GM21367 (cell line): ENCODE data around the gene SDK2.

Experiments used
- ATAC-seq: cut with Tn5 transposase; IDR thresholded peaks from one replicate; pipeline ENCODE4 v1.9.1; 2021; ENCODE audit not compliant: unreplicated experiment

Gene SDK2

GRCh38 chr17:73538445-73538844, 105.8 kb downstream of the SDK2 start:
- no peak for ATAC-seq

DNA sequence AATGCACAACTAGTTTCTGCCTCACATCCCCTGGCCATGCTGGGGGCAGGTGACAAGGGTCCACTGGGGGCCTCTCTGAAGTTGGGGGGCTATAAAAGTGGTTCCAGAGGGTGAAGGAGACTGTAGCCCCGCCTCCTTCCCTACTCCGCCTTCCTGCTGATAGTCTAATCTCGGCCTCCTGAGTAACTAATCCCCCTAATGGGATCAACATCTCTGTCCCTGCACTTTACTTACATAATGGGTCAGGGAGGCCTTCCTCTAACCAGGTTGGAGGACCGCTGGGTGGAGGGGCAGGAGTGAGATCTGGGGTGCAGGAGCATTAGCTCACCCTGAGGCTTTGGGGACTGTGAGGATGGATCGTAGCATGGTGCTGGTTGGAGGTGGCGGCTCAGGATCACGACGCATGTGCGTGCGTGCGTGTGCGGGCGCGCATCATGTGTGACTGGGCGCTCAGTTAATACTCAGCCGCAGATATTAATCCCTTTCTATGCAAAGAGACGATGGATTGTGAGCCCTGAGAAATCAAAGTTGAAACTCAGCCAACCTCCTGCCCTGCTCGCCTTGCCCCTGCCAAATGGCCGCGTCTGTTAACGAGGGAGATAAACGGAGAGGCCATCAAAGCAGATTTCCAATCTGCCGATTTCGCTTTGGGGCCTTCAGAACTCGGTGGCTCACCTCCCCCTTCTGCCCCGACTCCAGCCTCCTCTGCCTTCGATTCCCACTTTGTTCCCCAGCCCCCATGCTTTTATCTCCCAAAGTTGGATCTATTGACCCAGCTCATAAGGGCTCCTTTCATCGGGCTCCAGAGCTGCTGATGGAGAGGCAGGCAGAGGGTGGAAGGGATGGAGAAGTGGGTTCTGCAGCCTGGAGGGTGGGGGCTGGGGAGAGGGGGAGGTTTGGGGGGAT, 107.3 kb downstream of the SDK2 start:
- no peak for ATAC-seq

DNA sequence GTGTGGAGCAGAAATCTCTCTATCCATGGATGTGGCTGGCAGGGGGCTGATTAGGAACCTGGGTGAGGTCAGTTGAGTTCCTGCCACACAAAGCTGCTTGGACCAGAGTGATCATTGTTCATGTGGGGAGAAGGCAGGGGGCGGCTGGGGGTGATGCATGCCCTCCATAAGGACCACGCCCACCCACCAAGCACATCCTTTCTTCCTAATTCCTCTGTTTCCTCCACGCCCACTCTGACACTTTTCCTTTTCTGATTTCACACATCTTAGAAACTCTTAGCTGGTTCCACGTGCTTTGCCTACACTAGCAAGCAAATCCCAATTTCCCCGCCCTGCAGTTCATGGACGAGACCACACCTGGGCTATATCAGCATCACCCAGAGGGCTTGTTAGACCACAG, 108.5 kb downstream of the SDK2 start:
- no peak for ATAC-seq

DNA sequence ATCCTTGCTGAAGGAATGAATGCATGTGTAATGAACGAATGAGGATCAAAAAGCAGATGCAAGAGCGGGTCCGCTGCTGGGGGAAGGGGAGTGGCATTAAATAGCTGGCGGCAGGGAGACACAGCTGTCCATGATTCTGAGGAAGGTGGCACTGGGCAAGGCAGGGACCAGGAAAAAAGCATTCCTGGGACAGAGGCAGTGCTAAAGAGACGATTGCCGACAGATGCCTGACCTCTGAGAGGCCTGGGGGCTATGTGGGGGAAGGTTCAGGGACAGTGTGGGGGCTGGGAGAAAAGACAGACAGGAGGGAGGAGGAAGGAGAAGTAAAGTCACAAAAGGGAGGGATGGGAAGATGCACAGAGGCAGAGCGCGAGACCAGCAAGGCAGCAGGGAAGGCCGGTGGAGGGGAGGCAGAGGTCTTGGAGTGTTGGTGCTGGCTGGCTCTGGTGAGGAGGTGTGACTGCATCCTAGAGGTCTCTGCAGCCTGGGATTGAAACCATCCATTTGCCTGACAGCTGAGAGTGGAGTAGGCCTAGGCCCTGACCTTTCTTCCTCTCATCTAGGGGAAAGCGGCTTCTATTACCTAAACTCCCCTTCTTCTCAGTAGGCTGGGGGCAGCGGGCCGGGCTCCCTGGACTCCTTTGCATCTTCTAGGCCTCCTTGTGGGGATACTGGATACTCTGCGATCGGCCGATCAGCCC, 109.9 kb downstream of the SDK2 start:
- ATAC-seq = no peak

DNA sequence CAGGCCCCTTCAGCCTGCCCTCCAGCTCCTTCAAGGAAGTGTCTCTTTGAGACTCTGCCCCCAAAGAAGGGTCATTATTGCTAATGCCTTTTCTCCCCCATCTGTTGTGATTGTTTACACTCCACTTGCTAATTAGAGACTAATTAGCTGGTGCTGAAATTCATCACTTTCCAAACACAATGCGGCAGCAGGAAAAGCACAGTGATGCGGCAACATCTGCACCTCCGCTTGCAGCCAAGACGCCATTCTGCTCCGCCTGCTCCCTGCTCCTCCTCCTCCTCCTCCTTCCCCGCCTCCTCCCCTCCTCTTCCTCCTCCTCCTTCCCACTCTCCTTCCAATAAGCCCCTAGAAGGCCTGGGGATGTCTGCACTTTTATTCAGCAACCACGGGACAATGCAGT, 110.5 kb downstream of the SDK2 start:
- no peak for ATAC-seq

DNA sequence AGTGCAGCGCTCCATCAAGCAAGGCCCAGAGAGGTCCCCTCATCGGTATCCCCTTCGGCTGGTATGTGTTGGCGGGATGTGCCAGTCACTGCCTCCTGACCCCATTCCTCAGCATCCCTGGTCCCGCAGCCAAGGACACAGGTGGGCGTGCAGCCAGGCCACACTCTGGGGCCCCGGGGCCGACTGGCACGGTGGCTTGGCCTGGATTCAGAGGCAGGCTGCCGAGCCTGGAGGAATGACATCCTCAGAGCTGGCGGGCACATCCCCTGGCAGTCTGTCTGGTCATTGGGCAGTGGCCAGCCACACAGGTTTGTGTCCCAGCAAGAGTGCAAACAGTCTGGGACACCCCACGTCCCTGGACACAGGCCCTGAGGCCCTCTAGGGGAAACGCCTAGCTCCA, 111.1 kb downstream of the SDK2 start:
- ATAC-seq = no peak

GRCh38 chr17:73532421-73532901, 111.8 kb downstream of the SDK2 start:
- ATAC-seq = no peak

- ATAC-seq = no peak
These were observed 113.1 kb downstream of the SDK2 start for GRCh38 chr17:73531158-73531557.

GRCh38 chr17:73528679-73529078, 115.6 kb downstream of the SDK2 start:
- ATAC-seq = no peak

DNA sequence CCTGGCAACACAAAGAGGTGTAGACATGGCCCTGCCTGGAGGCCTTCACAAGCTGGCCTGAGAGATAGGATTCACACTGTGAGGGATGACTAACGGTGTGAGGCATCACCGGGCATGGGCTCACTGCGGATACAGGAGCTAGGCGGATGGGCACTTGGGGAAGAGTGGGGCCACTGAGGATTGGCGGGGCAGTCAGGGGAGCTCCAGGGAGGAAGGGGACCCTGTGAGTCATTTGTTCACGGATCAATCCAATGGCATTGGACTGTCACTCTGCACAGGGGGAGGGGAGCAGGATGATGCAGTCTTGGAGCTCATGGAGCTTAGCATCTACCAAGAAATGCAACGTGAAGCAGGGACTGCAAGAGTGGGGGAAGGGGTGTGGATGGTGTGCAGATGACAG, 117.3 kb downstream of the SDK2 start:
- no peak for ATAC-seq

DNA sequence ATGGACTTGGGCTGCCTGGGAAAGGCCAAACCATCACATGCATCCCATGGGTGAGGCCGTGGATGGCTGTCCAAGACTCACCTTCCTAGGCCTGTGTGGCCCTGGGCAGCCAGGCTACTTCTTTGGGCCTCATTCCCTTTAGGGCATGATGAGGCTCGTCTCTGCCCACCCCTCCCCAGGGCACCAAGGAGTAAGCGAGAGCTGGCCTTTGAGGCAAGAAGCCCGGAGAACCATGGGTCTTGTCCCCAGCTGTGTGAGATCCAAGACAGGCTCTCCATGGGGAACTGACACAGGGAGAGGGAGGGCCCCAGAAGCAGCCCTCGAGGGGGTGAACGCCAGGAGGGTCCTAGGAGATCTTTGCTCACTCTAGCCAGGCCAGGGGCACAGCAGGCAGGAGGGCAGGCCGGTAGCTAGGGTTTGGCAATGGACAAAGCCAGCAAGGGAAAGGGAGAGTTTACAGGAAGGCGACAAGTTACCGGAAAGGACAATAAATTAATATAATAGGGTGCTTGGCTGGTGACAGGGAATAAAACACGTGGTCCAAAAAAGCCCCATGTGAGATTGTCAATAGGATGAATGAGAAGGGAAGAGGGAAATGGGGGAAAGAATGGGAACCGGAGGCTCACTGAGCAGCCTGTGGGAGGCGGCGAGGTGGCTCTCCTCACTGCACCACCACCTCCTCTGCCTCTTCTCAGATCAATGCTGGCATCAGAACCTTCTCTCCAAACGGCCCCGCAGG, 119.1 kb downstream of the SDK2 start:
- ATAC-seq = no peak

DNA sequence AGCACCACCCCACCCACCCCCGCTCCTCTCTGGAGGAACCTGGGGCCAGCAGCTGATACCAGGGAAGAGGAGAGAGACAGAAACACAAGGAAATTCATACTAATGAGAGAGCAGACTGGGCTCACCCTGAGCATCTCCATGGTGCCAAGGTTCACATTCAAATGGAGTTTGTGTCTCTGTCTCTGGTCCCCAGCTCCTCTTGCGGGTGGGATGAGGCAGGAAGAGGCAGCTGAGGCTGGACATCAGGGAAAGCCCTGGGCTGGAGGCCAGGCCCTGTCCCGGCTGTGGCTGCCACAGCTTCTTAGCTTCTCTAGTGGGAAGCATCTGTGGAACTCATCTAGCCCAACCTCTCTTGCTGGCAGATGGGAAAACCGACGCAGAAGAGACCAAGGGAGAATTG, 121.5 kb downstream of the SDK2 start:
- ATAC-seq = no peak

GRCh38 chr17:73522107-73522506, 122.1 kb downstream of the SDK2 start:
- ATAC-seq = no peak

DNA sequence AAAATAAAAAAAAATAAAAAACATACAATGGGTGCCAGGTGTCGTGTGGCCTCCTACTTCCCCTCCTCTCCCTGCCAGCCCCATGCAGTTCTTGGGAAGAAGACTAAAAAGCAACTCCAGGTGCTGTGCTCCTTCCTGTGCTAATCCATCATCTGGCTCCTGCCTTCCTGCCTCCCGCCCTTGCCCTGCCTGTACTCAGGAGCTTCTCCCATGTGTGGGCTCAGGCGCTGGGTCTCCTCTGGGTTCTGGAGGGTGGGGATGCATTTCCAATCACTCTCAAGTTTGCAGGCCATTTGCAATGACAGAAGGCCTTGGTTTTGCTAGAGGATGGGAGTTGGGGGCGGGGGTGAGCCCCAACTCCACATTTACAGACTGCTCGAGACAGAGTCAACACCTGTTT, 122.9 kb downstream of the SDK2 start:
- no peak for ATAC-seq

DNA sequence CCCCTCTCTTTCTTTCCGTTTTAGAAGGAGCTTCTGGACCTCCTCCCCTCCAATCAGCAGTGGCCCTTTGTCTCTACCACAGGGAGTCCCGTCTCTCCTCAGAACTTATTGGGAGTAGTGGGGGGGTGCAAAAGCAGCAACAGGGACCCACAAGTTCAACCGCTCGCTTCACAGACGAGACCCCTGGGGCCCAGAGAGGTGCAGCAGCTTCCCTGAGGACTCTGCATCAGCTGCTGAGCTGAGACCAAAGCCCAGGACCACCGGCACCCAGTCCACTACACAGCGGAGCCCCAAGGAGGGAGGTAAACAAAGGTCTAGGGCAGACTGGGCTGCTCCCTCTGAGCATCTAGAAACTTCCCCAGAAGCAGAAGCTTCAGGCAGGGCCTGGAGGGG, 123.9 kb downstream of the SDK2 start:
- ATAC-seq = no peak

- ATAC-seq = no peak
These were observed 124.4 kb downstream of the SDK2 start for GRCh38 chr17:73519714-73520368.

GRCh38 chr17:73519011-73519410, 125.2 kb downstream of the SDK2 start:
- ATAC-seq = no peak

GRCh38 chr17:73516431-73516830, 127.8 kb downstream of the SDK2 start:
- ATAC-seq = no peak

DNA sequence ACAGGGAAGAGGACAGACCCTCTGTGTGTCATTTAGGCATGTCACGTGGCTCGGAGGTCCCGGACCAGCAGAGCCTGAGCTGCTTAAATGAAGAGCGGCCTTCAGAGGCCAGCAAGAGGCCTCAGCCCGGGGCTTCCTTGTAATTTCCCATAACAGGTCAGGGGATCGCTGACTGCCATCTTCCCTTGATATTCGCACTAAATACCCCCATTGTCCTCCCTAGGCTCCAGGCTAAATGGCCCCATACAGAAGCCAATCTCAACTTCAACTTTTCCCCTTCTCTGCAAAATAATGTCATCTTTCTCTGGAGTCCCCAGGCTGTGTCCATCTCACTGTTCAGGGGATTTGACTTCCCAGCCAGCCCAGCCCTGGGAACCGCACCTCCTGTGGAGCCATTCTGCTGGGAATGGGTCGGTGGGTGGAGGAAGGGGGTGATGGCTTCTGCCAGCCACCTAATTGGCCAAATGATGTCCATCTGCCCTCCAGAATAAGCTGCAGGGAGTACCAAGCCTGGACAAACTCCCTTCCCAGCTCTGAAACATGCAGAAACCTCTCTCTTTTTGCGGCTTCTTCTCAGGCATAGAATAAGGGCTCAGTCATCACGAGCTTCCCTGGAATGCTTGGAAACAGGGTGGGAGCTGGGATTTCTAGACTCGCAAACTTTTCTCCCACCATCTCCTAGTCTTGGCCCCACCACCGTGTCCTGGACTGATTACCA, 129.9 kb downstream of the SDK2 start:
- no peak for ATAC-seq

DNA sequence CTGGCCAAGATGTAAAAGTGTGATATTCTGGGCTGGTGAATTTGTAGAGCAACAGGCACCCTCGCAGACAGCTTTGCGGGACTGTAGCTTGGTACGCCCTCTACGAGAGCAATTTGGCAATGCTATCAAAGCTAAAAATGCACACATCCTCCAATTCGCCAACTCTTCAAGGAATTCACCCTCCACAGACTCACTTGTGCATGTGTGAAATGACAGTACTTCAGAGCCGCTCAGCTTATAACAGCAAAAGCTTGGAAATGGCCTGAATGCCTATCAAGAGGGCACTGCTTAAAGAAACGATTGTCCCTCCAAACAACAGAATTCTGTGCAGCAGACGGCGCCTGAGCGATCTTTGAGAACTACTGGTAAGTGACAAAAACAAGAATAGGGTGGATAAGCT, 130.8 kb downstream of the SDK2 start:
- no peak for ATAC-seq
